HepG2 (cell line): Measurements from ENCODE around the gene PAQR6. TPM values are rescaled to one million over a fixed set of nuclear protein-coding genes. Genes with fewer than 3 reads are reported as not detected.
A peak's percentile ranks its signal among the peaks of the same experiment; 100 is the strongest.

Experiments used
- ERF ChIP-seq: IDR thresholded peaks from 2 replicates; pipeline ENCODE4 v1.6.1; 2018; ENCODE audit warnings: missing biosample characterization, missing genetic modification reagents
- FUBP1 ChIP-seq: sonication (generic); formaldehyde crosslinking; IDR thresholded peaks from 2 replicates; pipeline ENCODE4 v1.5.1; 2020; ENCODE audit warnings: missing genetic modification reagents, mild to moderate bottlenecking, borderline replicate concordance
- PBX3 ChIP-seq: sonication (generic); formaldehyde crosslinking; IDR thresholded peaks from 2 replicates; pipeline ENCODE4 v1.8.1; 2023; ENCODE audit warnings: missing genetic modification reagents, inconsistent platforms, borderline replicate concordance
- TRIM24 ChIP-seq: sonication (generic); formaldehyde crosslinking; IDR thresholded peaks from 2 replicates; pipeline ENCODE4 v1.8.0; 2022; ENCODE audit warnings: mild to moderate bottlenecking, missing genetic modification reagents
- ZBTB40 ChIP-seq, 2 experiments: fragments of 450-650 bp in 1 of 2; sonication (generic) in 1 of 2; formaldehyde crosslinking in 1 of 2; IDR thresholded peaks; 2 replicates each; pipeline versions ENCODE4 v1.6.1 to v1.8.0; 2016 to 2022; ENCODE audit warnings: antibody characterized with exemption in 1 of 2, mild to moderate bottlenecking in 1 of 2, missing genetic modification reagents in 1 of 2
- ZNF326 ChIP-seq: sonication (generic); formaldehyde crosslinking; IDR thresholded peaks from 2 replicates; pipeline ENCODE4 v1.4.0; 2020; ENCODE audit warnings: missing genetic modification reagents, borderline replicate concordance
- ZNF414 ChIP-seq: sonication (generic); formaldehyde crosslinking; IDR thresholded peaks from 2 replicates; pipeline ENCODE4 v1.5.0; 2020; ENCODE audit warnings: missing genetic modification reagents
- ZNF512 ChIP-seq: sonication (generic); formaldehyde crosslinking; IDR thresholded peaks from 2 replicates; pipeline ENCODE4 v1.4.0; 2020; ENCODE audit warnings: mild to moderate bottlenecking, missing genetic modification reagents
- ZNF670 ChIP-seq: sonication (generic); formaldehyde crosslinking; IDR thresholded peaks from 2 replicates; pipeline ENCODE4 v1.8.0; 2022; ENCODE audit warnings: mild to moderate bottlenecking, missing genetic modification reagents, borderline replicate concordance
- polyA plus RNA-seq, 8 experiments: library from polyadenylated mRNA; depleted of rRNA in 3 of 8; stranded (reverse) in 7 of 8; unstranded in 1 of 8; fragments of >200 nt; fragmentation: Illumina TruSeq in 4 of 8; extraction: Trizol in 4 of 8; gene quantifications; 2 replicates each; pipeline versions ENCODE4 v1.2.1 to v1.2.3, GENCODE V29; 2011 to 2016; ENCODE audit warnings: low read depth in 4 of 8, missing spikeins in 1 of 8, mixed read lengths in 1 of 8; ENCODE audit not compliant: insufficient read depth in 1 of 8
- total RNA-seq, 5 experiments: library from RNA; depleted of rRNA; stranded (reverse); fragments of >200 nt; fragmentation: Illumina TruSeq; extraction: Trizol; gene quantifications; 2 replicates each; pipeline ENCODE4 v1.2.3, GENCODE V29; 2016; ENCODE audit warnings: low read depth in 1 of 5

The PAQR6 gene
- total and polyA plus RNA-seq, 2 of the 13 experiments (the other 11 are each of a cell fraction or from before 2014, with no cell fraction given): 0.82 to 1.4 TPM

GRCh38 chr1:156295391-156295947 is 47.6 kb upstream of the PAQR6 start, which contains the start of gene GLMP (continued):
- no peak for TF ChIP-seq ZNF512 (CRISPR knock-in tag)
- no peak for TF ChIP-seq TRIM24
- no peak for TF ChIP-seq ERF
- TF ChIP-seq FUBP1 (CRISPR knock-in tag): no peak
- no peak for TF ChIP-seq ZNF414
- no peak for TF ChIP-seq ZNF326 (CRISPR knock-in tag)
- TF ChIP-seq PBX3 (CRISPR knock-in tag): no peak
- TF ChIP-seq ZNF670: no peak
- TF ChIP-seq ZBTB40 (IDR thresholded peaks at IDR 0.05): no peak
- peak; percentile 58; the same call in 1 of the 2 replicates for TF ChIP-seq ZBTB40 (CRISPR knock-in tag; IDR thresholded peaks at IDR 0.05)
